Breast epithelium (tissue), 3 donors: ENCODE results near the gene THSD4.

Source experiments
- CTCF ChIP-seq, 3 donors: fragments of 450-650 bp; IDR thresholded peaks; one replicate each; pipeline ENCODE4 v1.5.1; 2016 to 2017; ENCODE audit warnings: antibody characterized with exemption in 3 of 3, mild to moderate bottlenecking in 3 of 3, moderate library complexity in 3 of 3
- POLR2A ChIP-seq: fragments of 450-650 bp; IDR thresholded peaks from one replicate; pipeline ENCODE4 v1.6.1; 2016; ENCODE audit warnings: antibody characterized with exemption, mild to moderate bottlenecking, moderate library complexity
- POLR2AphosphoS5 ChIP-seq, 3 donors: sonication (generic); formaldehyde crosslinking; IDR thresholded peaks; one replicate each; pipeline ENCODE4 v1.6.1; 2017; ENCODE audit warnings: antibody characterized with exemption in 3 of 3

GRCh38 chr15:71385457-71385856, 270.2 kb downstream of the THSD4 start:
- TF ChIP-seq CTCF (IDR thresholded peaks at IDR 0.05): no peak
- TF ChIP-seq POLR2AphosphoS5 (IDR thresholded peaks at IDR 0.05): no peak
- no peak for TF ChIP-seq POLR2A
